ENCODE data around the gene HDGF.

HDGF gene

DNA sequence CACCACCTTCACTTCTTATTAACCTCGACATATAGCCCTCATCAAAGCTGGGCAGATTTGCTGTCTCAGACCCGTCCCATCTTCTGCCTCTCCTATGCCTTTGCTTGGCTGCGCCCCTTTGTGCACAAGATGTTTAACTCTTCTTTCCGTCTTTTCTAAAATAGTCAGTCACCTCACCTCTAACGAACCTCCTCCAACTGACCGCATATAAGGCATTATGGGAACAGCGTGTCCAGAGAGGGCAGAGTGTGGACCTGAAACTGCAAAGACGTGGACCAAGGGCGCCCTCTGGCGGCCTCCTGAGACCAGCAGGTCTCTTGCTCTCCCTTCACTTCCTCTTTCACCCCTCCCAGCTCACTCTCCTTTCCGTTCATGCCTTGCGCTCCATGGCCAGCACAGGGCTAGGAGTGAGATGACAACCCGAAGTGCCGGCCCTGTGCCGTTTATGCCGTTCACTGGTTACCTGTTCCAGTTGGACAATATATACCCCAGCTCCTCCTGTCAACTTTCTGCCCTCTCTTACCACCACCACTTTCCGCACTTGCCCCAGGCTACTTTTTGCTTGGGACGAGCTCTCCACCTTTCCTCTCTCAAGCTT lies 25.7 kb downstream of the HDGF start:
- DNase-seq (ENCODE audit: low read depth) = peak; percentile 62

DNA sequence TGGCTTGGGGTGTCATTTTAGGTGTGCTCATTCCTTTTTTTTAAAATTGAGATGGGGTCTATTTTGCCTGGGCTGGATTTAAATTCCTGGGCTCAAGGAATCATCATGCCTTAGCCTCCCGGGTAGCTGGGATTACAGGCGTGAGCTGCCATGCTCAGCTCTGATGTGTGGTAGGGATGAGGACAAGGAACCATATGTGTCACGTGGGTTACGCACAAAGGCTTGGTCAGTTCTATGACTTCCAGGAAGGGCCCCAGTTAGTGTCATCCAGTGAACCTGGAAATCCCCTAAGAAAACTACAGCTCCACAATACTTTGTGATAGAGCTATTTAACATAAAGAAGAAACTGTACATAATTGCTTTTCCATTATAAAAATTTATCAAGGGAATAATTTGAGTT lies 29.9 kb downstream of the HDGF start:
- DNase-seq (ENCODE audit: low read depth) = no peak

GRCh38 chr1:156721131-156721530 lies 30.3 kb downstream of the HDGF start:
- no peak for DNase-seq (ENCODE audit: low read depth)

DNA sequence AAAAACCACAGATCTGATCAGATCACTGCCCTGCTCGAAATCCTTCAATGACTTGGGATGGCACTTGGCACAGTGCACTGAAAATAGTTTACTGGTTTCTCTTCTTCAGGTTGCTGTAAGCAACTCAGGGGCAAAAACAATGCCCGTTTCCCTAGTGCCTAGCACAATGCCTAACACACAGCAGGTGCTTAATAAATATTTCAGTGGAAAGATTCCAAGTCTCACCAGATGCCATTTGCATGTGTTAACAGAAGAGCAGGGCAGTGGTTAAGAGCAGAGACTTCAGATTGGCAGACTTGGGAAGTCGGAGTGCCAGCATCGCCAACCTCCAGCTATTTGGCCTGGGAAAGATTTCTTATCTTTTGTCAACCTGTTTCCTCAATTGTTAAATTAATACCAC lies 34.1 kb downstream of the HDGF start:
- no peak for DNase-seq (ENCODE audit: low read depth)

GRCh38 chr1:156714830-156715229 lies 36.6 kb downstream of the HDGF start:
- DNase-seq (ENCODE audit: low read depth) = no peak

DNA sequence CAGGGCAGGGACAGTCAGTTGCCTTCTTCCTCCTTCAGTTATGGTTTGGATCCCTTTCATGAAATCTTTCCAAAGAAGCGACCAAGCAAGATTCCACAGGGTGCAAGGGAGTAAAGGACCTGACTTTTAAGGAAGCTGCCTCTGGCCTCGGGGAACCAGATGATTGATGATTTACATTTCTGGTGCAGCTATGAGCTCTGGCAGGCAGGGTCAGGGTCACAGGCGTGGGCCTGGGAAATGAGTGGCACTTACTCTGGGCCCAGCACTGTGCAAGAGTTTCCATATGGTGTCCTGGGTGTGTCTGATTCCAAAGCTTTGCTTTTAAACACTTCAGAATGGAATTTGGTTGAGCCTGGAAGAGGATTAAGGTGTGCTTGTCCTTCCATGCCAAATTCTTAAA lies 38.8 kb downstream of the HDGF start:
- DNase-seq (ENCODE audit: low read depth) = no peak

DNA sequence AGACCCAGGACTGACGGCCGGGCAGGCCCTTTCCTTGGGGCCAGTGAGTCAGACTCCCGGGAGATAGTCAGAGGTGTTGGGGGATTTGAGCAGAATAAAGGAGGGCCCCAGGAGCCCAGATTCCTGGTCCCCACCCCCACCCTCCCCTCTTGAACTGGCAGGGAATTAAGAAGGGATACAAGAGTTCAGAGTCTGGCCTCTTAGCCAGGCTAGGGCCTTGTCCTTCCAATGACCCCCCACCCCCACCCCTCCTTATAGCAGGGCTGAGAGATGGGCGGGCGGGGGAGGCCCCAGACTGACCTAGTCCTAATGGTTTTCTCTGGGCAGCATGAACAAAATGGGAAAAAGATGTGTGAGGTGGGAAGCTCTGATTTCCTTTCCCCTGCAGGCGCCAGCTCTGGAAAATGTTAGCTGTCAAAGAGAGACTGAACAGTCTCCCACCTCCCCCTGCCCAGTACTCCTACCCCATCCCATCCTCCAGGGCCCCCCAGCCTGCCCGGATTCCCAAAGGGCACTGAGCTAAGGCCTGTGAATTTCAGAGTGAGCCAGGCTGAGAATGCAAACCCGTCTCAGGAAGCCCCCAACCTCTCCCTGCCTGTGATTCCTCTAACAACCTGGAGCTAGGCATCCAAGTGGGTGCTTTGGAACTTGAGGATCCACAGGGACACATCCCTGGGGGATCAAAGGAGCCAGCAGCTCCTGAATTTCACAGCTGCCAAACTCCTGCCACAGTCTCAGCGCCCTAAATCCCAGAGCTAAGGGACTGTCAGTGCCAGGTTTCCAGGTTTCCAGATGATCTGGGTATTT lies 40.3 kb downstream of the HDGF start:
- no peak for DNase-seq (ENCODE audit: low read depth)

DNA sequence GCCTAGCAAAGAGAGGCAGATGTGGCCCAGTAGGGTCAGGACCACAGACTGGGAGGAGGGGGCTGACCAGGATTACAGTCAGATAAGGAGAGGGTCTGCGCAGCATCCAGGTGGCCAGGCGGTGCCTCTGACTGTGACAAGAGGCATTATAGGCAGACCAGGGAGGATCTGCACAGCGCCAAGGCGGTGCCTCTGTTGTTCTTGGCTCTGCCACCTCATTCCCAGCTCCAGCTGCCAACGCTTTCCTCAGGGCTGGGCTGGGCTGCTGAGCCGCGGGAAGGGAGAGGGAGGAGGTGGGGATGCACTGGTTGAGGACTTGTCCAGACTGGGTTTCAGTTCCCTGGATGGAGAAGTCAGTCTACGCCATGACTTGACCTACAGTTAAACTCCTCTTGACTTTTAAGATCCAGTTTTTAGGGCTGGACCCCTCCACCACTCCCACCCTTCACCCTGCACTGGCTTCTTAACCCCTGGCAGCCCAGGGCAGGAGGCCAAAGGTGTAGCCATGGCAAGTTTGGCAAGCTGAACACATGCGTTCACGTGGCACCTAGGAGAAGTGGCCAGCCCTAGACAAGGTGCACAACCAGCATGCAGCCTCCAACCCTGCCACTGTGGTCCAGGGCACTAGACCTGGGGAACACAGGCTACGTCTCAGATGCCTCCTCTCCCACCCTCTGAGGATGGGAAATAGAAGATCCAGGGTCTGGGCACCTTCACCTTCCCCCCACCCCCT lies 41.6 kb downstream of the HDGF start:
- no peak for DNase-seq (ENCODE audit: low read depth)

- DNase-seq (ENCODE audit: low read depth) = no peak
Measured at GRCh38 chr1:156709031-156709430, 42.4 kb downstream of the HDGF start.

- no peak for DNase-seq (ENCODE audit: low read depth)
Measured at GRCh38 chr1:156708218-156708661, 43.2 kb downstream of the HDGF start.

- DNase-seq (ENCODE audit: low read depth) = no peak
Measured at GRCh38 chr1:156707417-156708217, 43.9 kb downstream of the HDGF start.

DNA sequence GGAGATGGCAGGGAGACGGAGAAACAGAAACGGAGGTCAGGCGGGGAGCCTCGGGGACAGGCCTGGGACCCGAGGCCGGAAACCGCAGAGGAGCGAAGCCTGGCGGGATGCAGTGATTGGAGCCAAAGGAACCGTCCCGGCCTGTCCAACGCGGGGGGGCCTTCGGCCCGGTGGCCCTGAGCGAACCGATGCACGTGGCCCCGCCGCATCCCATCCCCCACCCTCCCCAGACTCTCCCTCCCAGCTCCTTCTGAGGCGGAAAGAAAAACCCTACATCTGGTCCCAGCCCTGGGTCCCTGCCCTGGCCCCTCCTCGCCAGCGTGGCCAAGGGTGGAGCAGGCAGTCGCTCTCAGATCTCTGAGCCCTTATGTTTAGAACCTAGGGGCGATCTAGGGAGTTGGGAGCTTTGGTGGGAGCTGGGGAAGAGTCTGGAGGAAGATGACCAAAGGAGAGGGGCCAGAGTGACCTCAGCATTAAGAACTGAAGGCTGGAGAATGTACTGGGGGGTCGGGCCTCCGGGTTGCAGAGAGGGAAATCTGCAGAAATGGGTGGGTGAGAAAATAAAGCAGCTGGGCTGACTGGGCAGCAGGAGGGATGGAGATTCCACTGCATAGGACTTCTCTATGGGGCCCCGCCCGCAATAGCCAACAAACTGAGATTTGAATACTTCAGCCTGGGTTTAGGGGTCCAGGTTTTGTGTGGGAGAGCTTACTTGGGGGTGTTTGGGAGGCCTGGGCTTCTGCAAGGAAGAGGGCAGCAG lies 44.6 kb downstream of the HDGF start:
- no peak for DNase-seq (ENCODE audit: low read depth)

DNA sequence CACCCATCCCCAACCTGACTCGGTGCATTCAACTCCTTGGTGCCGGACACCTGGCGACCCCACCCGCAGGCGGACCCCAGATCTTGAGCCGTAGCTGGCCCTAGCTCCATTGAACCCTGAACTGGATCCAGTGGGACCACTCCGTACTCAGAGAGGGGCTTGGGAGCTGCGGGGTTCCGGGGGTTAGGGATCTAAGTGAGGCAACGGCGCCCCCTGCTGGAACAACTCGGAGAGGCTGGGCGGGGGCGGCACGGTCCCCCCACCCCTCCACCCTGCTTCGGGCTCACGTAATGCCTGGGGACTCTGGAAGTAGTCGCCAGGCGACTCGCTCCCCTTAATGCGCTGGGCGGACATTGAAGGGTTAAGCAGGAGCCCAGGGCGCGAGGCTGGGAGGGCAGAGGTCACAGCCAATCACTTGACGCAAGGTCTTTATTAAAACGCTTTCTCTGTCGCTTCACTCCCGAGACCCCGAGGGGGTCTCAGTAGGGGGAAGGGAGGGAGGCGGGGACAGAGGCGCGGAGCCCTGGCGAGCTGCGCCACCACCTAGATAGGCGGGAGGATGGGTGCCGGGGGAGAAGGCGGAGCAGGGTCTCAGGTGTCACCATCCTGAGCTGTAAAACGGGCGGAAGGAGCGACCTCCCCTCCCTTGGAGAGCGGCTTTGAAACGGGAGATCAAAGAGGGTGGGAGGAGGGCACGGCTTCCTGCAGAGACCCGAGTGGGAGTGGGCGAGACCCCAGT lies 45.4 kb downstream of the HDGF start:
- DNase-seq (ENCODE audit: low read depth) = peak; percentile 57

GRCh38 chr1:156705321-156705917 lies 46.1 kb downstream of the HDGF start, which contains the start of gene CRABP2:
Gene CRABP2 (minus strand): TSS chr1:156705583. CDS start chr1:156705446, 137 bp downstream.
- DNase-seq (ENCODE audit: low read depth) = no peak

GRCh38 chr1:156704930-156705320 lies 46.5 kb downstream of the HDGF start:
- DNase-seq (ENCODE audit: low read depth) = no peak

DNA sequence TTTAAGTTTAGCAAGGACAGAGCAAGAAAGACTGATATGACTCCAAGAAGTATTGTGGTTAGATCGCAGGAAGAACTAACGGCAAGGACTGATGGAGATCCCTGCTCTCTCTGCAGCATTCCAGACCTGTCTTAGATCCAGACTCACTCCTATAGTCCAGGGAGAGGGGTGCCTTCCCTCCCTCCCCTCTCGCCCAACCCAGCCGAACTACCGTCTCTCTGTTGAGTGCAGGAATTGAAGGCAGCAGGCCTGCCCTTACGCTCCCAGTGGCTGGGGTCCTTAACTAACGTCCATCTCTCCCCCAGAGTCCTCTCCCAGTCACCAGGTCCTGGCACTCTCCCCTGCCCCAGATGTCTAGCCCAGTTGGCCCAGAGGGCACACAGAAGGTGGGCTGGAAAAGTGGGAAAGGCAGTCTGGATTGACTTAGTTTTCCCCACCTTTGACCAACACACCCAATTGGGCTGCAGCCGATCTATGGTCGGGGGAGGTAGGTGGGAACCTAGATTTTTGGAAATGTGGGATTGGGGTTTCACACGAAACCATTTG lies 47.2 kb downstream of the HDGF start:
- no peak for DNase-seq (ENCODE audit: low read depth)

- no peak for DNase-seq (ENCODE audit: low read depth)
Measured at GRCh38 chr1:156703741-156704140, 47.7 kb downstream of the HDGF start.

GRCh38 chr1:156703336-156703735 lies 48.1 kb downstream of the HDGF start:
- no peak for DNase-seq (ENCODE audit: low read depth)

GRCh38 chr1:156700736-156701531 lies 50.5 kb downstream of the HDGF start:
- DNase-seq (ENCODE audit: low read depth) = no peak
